Bone marrow (tissue), 2 donors: ENCODE results near the gene GPX4.

Source experiments
- DNase-seq, 2 donors: peaks; one replicate each; lab custom pipeline; 2025; lab: John Stamatoyannopoulos, UW

Gene GPX4

GRCh38 chr19:1130771-1131717 is 27.2 kb downstream of the GPX4 start:
- no peak for DNase-seq

DNA sequence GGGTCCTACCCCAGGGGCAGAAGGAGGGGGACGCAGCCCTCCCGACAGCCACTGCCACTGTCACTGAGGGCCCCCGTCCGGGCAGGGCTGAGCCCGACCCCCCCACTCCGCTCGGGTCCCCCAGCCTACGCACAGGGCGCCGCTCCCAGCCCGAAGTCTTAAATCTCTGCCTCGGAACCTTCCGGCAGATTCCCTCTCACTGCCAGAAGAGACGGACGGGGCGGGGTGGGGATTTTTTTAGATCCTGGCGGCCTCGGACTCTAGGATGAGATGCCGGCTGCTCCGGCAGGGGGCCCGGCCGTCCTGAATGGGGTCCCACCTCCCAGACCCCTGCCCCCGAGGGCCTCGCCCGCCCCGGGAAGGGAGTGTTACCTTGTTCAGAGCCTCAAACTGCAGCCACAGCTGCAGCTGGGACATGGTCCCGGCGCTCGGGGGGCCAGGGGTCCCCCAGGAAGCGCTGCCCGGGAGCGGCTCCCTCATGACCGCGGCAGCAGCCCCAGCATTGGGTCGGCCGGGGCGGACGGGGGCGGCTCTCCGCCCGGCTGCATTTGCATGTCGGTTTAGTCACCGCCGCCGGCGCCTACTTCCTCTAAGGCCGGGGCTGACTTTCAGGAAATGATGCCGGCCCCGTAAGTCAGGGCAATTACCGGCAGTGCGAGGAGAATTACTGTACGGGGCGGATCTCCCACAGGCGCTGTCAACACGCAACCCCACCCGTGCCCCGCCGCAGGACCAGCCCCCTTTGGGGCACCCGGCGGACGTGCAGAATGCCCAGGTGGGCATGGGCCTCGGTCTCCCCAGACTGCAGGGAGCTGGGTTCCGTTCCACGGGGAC is 28.1 kb downstream of the GPX4 start:
- DNase-seq: peak; percentile 64 to 71

- peak in 1 of 2 donors; percentile 68 for DNase-seq
These were observed 29.0 kb downstream of the GPX4 start for GRCh38 chr19:1132552-1133383.

GRCh38 chr19:1133471-1133929 is 29.7 kb downstream of the GPX4 start:
- peak in 1 of 2 donors; percentile 31 for DNase-seq

GRCh38 chr19:1134431-1134830 is 30.6 kb downstream of the GPX4 start:
- no peak for DNase-seq

DNA sequence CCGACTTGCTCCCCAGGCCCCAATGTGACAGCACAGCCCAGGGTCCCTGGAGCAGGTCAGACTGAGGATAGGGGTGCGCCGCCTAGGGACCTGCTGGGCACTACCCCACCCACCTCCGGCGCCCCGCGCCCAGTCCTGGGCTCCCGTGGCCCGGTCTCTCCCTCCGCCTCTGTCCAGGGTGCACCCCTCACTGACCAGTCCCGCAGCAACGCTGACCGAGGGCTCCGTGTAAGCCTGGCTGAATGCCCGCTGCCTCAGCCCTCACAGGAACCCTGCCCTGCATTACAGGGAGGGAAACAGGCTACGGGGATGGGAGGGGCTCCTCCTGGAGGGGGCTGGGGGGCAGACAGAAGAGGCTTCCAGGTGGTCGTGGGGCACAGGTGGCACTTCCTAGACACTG is 31.7 kb downstream of the GPX4 start:
- no peak for DNase-seq

DNA sequence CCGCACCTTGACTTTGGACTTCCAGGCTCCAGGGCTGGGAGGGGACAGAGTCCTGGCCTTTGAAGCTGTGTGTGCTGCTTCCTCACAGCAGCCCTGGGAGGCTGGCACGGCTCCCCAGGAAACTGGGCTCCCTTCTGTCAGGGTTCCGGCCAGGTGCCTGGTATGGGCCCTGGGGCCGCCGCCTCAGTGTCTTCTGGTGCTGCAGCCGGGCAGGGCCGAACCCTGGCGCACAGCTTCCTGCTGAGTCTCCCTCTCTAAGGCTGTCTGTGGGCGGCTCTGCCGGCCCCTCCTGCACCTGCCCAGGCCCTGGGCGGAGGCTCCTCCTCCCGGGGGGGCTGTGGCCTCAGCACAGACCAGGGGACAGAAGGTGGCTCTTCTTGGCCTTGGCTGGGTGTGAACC is 32.4 kb downstream of the GPX4 start:
- DNase-seq: no peak

GRCh38 chr19:1136621-1137317 is 33.0 kb downstream of the GPX4 start:
- no peak for DNase-seq

- DNase-seq: no peak
These were observed 34.3 kb downstream of the GPX4 start for GRCh38 chr19:1138121-1138520.

GRCh38 chr19:1139126-1139525 is 35.3 kb downstream of the GPX4 start:
- no peak for DNase-seq

- no peak for DNase-seq
These were observed 36.7 kb downstream of the GPX4 start for GRCh38 chr19:1140272-1141027.

DNA sequence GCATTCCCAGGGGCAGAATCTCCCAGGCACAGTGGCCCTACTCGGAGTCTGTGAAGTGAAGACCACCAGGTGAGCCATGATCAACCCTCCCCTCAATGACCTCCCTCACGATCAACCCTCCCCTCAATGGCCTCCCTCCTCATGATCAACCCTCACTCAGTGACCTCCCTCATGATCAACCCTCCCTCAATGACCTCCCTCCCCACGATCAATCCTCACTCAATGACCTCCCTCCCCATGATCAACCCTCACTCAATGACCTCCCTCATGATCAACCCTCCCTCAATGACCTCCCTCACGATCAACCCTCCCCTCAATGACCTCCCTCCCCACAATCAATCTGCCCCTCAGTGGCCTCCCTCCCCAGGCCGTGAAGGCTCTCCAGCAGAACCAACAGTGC is 38.1 kb downstream of the GPX4 start:
- no peak for DNase-seq

GRCh38 chr19:1143828-1144399 is 40.1 kb downstream of the GPX4 start:
- no peak for DNase-seq

GRCh38 chr19:1144741-1145140 is 40.9 kb downstream of the GPX4 start:
- no peak for DNase-seq

DNA sequence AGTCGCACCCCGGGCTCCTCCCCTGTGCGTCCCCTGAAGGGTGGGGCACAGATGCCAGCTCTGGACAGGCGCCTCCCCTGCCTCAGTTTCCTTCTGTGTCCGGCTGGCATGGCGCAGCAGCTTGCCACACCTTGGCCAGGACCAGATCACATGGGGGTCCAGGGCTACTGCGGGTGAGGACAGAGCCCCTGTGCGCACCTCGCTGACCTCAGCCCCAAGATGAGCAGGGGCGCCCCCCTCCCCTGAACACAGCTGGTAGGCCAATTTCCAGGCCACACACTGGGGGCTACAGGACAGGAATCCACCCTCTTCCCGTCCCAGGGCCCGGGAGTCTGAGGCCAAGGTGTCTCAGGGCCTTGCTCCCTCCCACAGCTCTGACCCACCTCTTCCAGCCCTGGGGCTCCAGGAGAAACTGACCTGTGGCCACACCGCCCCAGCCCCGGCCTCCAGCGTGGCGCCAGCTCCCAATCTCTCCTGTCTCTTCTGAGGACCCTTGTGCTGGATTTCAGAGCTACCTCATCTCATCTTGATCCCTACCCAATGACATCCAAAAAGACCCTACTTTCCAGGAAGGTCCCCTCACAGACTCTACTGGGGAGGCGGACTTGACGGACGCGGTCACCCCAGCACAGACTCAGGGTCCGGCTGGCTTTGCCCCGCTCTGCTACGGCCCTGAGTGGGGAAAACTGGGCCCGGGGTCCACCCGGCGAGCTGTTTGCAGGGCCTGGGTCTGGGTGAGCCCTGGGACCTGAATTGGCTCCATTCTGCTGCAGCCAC is 42.0 kb downstream of the GPX4 start:
- DNase-seq: no peak

DNA sequence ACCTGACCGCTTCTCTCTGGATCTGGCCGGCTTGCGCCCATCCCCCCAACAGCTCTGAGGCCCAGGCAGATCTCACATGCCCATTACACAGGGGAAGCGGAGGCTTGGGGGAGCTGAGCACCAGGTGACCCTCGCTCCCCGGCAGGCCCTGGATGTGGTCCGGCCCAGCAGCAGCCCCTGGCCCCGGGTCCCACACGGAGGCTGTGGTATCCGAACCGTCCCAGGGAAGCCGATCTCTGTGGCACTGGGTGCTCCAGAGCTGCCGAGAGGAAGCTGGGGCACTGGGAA is 42.6 kb downstream of the GPX4 start:
- no peak for DNase-seq

- DNase-seq: no peak
These were observed 43.3 kb downstream of the GPX4 start for GRCh38 chr19:1146858-1147780.

GRCh38 chr19:1147934-1148549 is 44.2 kb downstream of the GPX4 start:
- DNase-seq: no peak
